Measurements from ENCODE around the gene ATP1A1. TPM values are rescaled to one million over a fixed set of nuclear protein-coding genes. Genes with fewer than 3 reads are reported as not detected.

Gene ATP1A1
- polyA plus RNA-seq (ENCODE audit: insufficient read length in 4 of 4), result 1,000 to 10,000 TPM in 2 of 4 donors, 100 to 1,000 TPM in 2; 899 to 1,036 (median 990) TPM

- DNase-seq (ENCODE audit: low read depth in 4 of 4, low spot score in 3 of 4), result peak; percentile 90 to 95 (median 91)
Observed at GRCh38 chr1:116372651-116373430, at the start of gene ATP1A1. TSS of gene ATP1A1 (plus strand) at chr1:116373244. CDS start at chr1:116373512, 268 bp downstream.

- no peak for DNase-seq (ENCODE audit: low read depth in 4 of 4, low spot score in 3 of 4)
Observed at GRCh38 chr1:116323491-116323890, 49.6 kb upstream of the ATP1A1 start.

- DNase-seq (ENCODE audit: low read depth in 4 of 4, low spot score in 3 of 4), result no peak
Observed at GRCh38 chr1:116324411-116324810, 48.6 kb upstream of the ATP1A1 start.

GRCh38 chr1:116325104-116325503 lies 47.9 kb upstream of the ATP1A1 start:
- no peak for DNase-seq (ENCODE audit: low read depth in 4 of 4, low spot score in 3 of 4)

- no peak for DNase-seq (ENCODE audit: low read depth in 4 of 4, low spot score in 3 of 4)
Observed at GRCh38 chr1:116325922-116326321, 47.1 kb upstream of the ATP1A1 start.

GRCh38 chr1:116326486-116326885 lies 46.6 kb upstream of the ATP1A1 start:
- DNase-seq (ENCODE audit: low read depth in 4 of 4, low spot score in 3 of 4), result no peak

- DNase-seq (ENCODE audit: low read depth in 4 of 4, low spot score in 3 of 4), result no peak
Observed at GRCh38 chr1:116328671-116329070, 44.4 kb upstream of the ATP1A1 start.

- DNase-seq (ENCODE audit: low read depth in 4 of 4, low spot score in 3 of 4), result no peak
Observed at GRCh38 chr1:116329524-116330341, 43.3 kb upstream of the ATP1A1 start.

GRCh38 chr1:116330342-116330652 lies 42.7 kb upstream of the ATP1A1 start:
- DNase-seq (ENCODE audit: low read depth in 4 of 4, low spot score in 3 of 4), result peak in 1 of 4 donors; percentile 36

GRCh38 chr1:116330846-116331245 lies 42.2 kb upstream of the ATP1A1 start:
- DNase-seq (ENCODE audit: low read depth in 4 of 4, low spot score in 3 of 4), result no peak

- no peak for DNase-seq (ENCODE audit: low read depth in 4 of 4, low spot score in 3 of 4)
Observed at GRCh38 chr1:116331523-116331922, 41.5 kb upstream of the ATP1A1 start.

GRCh38 chr1:116332451-116332850 lies 40.6 kb upstream of the ATP1A1 start:
- no peak for DNase-seq (ENCODE audit: low read depth in 4 of 4, low spot score in 3 of 4)

- DNase-seq (ENCODE audit: low read depth in 4 of 4, low spot score in 3 of 4), result no peak
Observed at GRCh38 chr1:116333171-116334014, 39.7 kb upstream of the ATP1A1 start.

- DNase-seq (ENCODE audit: low read depth in 4 of 4, low spot score in 3 of 4), result no peak
Observed at GRCh38 chr1:116334015-116334547, 39.0 kb upstream of the ATP1A1 start.

- DNase-seq (ENCODE audit: low read depth in 4 of 4, low spot score in 3 of 4), result no peak
Observed at GRCh38 chr1:116334868-116335635, 38.0 kb upstream of the ATP1A1 start.

GRCh38 chr1:116335850-116336624 lies 37.0 kb upstream of the ATP1A1 start:
- no peak for DNase-seq (ENCODE audit: low read depth in 4 of 4, low spot score in 3 of 4)

GRCh38 chr1:116337398-116337797 lies 35.6 kb upstream of the ATP1A1 start:
- no peak for DNase-seq (ENCODE audit: low read depth in 4 of 4, low spot score in 3 of 4)

GRCh38 chr1:116338400-116338799 lies 34.6 kb upstream of the ATP1A1 start:
- DNase-seq (ENCODE audit: low read depth in 4 of 4, low spot score in 3 of 4), result no peak
